Sigmoid colon (tissue), 4 donors: Measurements from ENCODE around the gene ABHD17B.

Source experiments
- EP300 ChIP-seq, 4 donors: sonication (generic); formaldehyde crosslinking; IDR thresholded peaks; one replicate each; pipeline ENCODE4 v1.6.1; 2017; ENCODE audit warnings: antibody characterized with exemption in 4 of 4
- POLR2A ChIP-seq, 2 donors: fragments of 450-650 bp; IDR thresholded peaks; one replicate each; pipeline ENCODE4 v1.6.1; 2016; ENCODE audit warnings: antibody characterized with exemption in 2 of 2, mild to moderate bottlenecking in 2 of 2, moderate library complexity in 2 of 2
- TF ChIP-seq, protein P1 (sequence below), 4 experiments: fragments of 450-650 bp in 3 of 4; fragments of 200-600 bp in 1 of 4; IDR thresholded peaks; one replicate each; pipeline ENCODE4 v1.5.1; 2016 to 2019; ENCODE audit warnings: antibody characterized with exemption in 4 of 4, mild to moderate bottlenecking in 3 of 4, moderate library complexity in 2 of 4

DNA sequence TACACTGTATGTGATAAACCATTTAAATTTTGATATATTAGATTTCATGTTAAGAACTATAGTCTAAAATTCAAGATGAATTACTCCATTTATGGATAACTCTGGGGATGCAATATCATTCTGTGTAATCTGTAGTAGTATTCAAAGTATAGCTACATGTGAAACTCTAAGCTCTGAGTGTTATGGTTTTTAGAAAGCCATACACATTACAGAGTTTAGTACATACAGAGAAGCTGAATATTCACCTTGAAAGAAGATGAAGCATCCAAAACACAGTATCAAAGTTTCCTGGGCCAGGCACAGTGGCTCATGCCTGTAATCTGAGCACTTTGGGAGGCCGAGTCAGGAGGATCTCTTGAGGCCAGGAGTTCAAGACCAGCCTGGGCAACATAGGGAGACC, 25.0 kb downstream of the ABHD17B start:
- TF ChIP-seq, protein P1, sequence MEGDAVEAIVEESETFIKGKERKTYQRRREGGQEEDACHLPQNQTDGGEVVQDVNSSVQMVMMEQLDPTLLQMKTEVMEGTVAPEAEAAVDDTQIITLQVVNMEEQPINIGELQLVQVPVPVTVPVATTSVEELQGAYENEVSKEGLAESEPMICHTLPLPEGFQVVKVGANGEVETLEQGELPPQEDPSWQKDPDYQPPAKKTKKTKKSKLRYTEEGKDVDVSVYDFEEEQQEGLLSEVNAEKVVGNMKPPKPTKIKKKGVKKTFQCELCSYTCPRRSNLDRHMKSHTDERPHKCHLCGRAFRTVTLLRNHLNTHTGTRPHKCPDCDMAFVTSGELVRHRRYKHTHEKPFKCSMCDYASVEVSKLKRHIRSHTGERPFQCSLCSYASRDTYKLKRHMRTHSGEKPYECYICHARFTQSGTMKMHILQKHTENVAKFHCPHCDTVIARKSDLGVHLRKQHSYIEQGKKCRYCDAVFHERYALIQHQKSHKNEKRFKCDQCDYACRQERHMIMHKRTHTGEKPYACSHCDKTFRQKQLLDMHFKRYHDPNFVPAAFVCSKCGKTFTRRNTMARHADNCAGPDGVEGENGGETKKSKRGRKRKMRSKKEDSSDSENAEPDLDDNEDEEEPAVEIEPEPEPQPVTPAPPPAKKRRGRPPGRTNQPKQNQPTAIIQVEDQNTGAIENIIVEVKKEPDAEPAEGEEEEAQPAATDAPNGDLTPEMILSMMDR (IDR thresholded peaks at IDR 0.05) = no peak
- no peak for TF ChIP-seq POLR2A (IDR thresholded peaks at IDR 0.05)
- no peak for TF ChIP-seq EP300 (IDR thresholded peaks at IDR 0.05)
